ENCODE measurements around the gene SCGB1D4.
A peak's percentile ranks its signal among the peaks of the same experiment; 100 is the strongest.

Gene SCGB1D4

DNA sequence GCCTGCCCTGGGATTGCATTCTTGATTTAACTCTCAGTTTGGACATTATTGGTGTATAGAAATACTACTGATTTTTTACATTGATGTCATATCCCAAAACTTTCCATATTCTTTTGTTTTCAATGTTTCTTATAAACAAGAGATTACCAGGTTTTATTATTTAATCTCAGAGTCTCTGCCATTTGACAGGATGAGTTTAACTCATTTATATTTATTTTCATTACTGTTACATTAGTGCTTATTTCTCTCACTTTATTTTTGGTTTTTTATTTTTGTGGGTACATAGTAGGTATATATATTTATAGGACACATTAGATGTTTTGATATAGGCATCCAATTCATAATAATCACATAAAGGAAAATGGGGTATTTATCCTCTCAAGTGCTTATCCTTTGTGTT is 9.1 kb upstream of the SCGB1D4 start:
- Histone ChIP-seq H3K36me3 (ENCODE audit: control insufficient read depth in 2 of 2, insufficient read depth in 1 of 2, low read length in 2 of 2) (no peaks in the 10 kb centered on the region), H3K4me3 (ENCODE audit: low read depth, low read length) (no peak overlapping the region), H3K4me1 (ENCODE audit: control insufficient read depth, insufficient read depth, low read length) (no peaks in the 10 kb centered on the region), H3K27ac (ENCODE audit: extremely low read depth, low read depth, low read length) (no peak overlapping the region), H3K9me3 (ENCODE audit: control insufficient read depth, insufficient read depth, low read depth, low read length) (no peaks in the 10 kb centered on the region)
- CTCF ChIA-PET = no interaction called here
- POLR2A ChIA-PET = no interaction called here
- no peak for TF ChIP-seq ZFP69B (tag by site-specific recombination; IDR thresholded peaks at IDR 0.05)
- TF ChIP-seq ZEB2 (tag by site-specific recombination; IDR thresholded peaks at IDR 0.05) = no peak
- TF ChIP-seq KLF17 (tag by site-specific recombination; IDR thresholded peaks at IDR 0.05) = no peak
- TF ChIP-seq FEZF1 (tag by site-specific recombination; IDR thresholded peaks at IDR 0.05) = no peak
- TF ChIP-seq ZNF19 (tag by site-specific recombination; IDR thresholded peaks at IDR 0.05; ENCODE audit: low read depth) = no peak
- TF ChIP-seq ZNF133 (tag by site-specific recombination; IDR thresholded peaks at IDR 0.05) = no peak
- TF ChIP-seq ZNF354C (tag by site-specific recombination; IDR thresholded peaks at IDR 0.05; ENCODE audit: borderline replicate concordance, low read depth) = no peak
- no peak for TF ChIP-seq GLIS2 (tag by site-specific recombination; IDR thresholded peaks at IDR 0.05)
- TF ChIP-seq ZNF335 (tag by site-specific recombination; conservative IDR thresholded peaks at IDR 0.05) = no peak
- TF ChIP-seq, protein P1, sequence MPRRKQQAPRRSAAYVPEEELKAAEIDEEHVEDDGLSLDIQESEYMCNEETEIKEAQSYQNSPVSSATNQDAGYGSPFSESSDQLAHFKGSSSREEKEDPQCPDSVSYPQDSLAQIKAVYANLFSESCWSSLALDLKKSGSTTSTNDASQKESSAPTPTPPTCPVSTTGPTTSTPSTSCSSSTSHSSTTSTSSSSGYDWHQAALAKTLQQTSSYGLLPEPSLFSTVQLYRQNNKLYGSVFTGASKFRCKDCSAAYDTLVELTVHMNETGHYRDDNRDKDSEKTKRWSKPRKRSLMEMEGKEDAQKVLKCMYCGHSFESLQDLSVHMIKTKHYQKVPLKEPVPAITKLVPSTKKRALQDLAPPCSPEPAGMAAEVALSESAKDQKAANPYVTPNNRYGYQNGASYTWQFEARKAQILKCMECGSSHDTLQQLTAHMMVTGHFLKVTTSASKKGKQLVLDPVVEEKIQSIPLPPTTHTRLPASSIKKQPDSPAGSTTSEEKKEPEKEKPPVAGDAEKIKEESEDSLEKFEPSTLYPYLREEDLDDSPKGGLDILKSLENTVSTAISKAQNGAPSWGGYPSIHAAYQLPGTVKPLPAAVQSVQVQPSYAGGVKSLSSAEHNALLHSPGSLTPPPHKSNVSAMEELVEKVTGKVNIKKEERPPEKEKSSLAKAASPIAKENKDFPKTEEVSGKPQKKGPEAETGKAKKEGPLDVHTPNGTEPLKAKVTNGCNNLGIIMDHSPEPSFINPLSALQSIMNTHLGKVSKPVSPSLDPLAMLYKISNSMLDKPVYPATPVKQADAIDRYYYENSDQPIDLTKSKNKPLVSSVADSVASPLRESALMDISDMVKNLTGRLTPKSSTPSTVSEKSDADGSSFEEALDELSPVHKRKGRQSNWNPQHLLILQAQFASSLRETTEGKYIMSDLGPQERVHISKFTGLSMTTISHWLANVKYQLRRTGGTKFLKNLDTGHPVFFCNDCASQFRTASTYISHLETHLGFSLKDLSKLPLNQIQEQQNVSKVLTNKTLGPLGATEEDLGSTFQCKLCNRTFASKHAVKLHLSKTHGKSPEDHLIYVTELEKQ (tag by site-specific recombination; IDR thresholded peaks at IDR 0.05; ENCODE audit: borderline replicate concordance) = no peak
- TF ChIP-seq ZNF518A (tag by site-specific recombination; conservative IDR thresholded peaks at IDR 0.05; ENCODE audit: low read depth) = no peak
- TF ChIP-seq ZNF37A (tag by site-specific recombination; IDR thresholded peaks at IDR 0.05) = no peak

- no peaks in the 10 kb centered on the region for H3K4me1 ChIP-seq (ENCODE audit: control insufficient read depth, insufficient read depth, low read length)
- H3K27ac ChIP-seq (ENCODE audit: extremely low read depth, low read depth, low read length) = no peak overlapping the region
- no peak for TF ChIP-seq ZNF23 (tag by site-specific recombination; IDR thresholded peaks at IDR 0.05; ENCODE audit: borderline replicate concordance)
- TF ChIP-seq ZFHX2 (tag by site-specific recombination; conservative IDR thresholded peaks at IDR 0.05) = 0 out of 2 replicates have a peak, but pooled peaks have one; percentile 7
- TF ChIP-seq, protein P2, sequence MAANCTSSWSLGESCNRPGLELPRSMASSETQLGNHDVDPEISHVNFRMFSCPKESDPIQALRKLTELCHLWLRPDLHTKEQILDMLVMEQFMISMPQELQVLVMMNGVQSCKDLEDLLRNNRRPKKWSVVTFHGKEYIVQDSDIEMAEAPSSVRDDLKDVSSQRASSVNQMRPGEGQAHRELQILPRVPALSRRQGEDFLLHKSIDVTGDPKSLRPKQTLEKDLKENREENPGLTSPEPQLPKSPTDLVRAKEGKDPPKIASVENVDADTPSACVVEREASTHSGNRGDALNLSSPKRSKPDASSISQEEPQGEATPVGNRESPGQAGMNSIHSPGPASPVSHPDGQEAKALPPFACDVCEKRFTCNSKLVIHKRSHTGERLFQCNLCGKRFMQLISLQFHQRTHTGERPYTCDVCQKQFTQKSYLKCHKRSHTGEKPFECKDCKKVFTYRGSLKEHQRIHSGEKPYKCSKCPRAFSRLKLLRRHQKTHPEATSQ (tag by site-specific recombination; IDR thresholded peaks at IDR 0.05) = no peak
- no peak for TF ChIP-seq ZNF266 (tag by site-specific recombination; IDR thresholded peaks at IDR 0.05; ENCODE audit: low read depth)
- H3K9me3 ChIP-seq (ENCODE audit: control insufficient read depth, insufficient read depth, low read depth, low read length) = no peaks in the 10 kb centered on the region
- CTCF ChIA-PET = interaction anchor here (0.7 kb wide), 1 partner anchor 88 kb away, joined by 4 read pairs; no protein-coding TSS in a partner anchor
- POLR2A ChIA-PET = no interaction called here
- no peak overlapping the region for H3K4me3 ChIP-seq (ENCODE audit: low read depth, low read length)
- H3K36me3 ChIP-seq (ENCODE audit: control insufficient read depth in 2 of 2, insufficient read depth in 1 of 2, low read length in 2 of 2) = no peaks in the 10 kb centered on the region
Measured at GRCh38 chr11:62306227-62306626, 7.4 kb upstream of the SCGB1D4 start.
